HEK293T (cell line): Measurements from ENCODE around the gene GARIN5A.

Experiments used
- CTCF ChIA-PET: fragments of 350-600 bp; formaldehyde crosslinking; extraction: SDS; loops from one replicate; lab custom pipeline; 2021; ENCODE audit warnings: antibody characterized with exemption, inconsistent platforms; lab: Yijun Ruan, JAX
- POLR2A ChIA-PET: fragments of 350-600 bp; formaldehyde crosslinking; extraction: SDS; loops from one replicate; lab custom pipeline; 2020; ENCODE audit warnings: antibody characterized with exemption, inconsistent platforms; lab: Yijun Ruan, JAX
- DNase-seq: peaks from one replicate; pipeline ENCODE4 v3.0.0; 2012; ENCODE audit warnings: mixed read lengths; ENCODE audit errors: extremely low spot score
- ARNT ChIP-seq: fragments of 450-650 bp; IDR thresholded peaks from 2 replicates; pipeline ENCODE4 v1.6.1; 2017; ENCODE audit warnings: mild to moderate bottlenecking
- BHLHE40 ChIP-seq: fragments of 450-650 bp; IDR thresholded peaks from 2 replicates; pipeline ENCODE4 v1.6.1; 2016; ENCODE audit warnings: mild to moderate bottlenecking, moderate library complexity, borderline replicate concordance
- CTBP1 ChIP-seq: fragments of 450-650 bp; IDR thresholded peaks from 2 replicates; pipeline ENCODE4 v1.6.1; 2016; ENCODE audit warnings: borderline replicate concordance
- ELF4 ChIP-seq: fragments of 450-650 bp; IDR thresholded peaks from 2 replicates; pipeline ENCODE4 v1.6.1; 2017; ENCODE audit warnings: antibody characterized with exemption
- FOXA1 ChIP-seq: fragments of 450-650 bp; IDR thresholded peaks from 2 replicates; pipeline ENCODE4 v1.6.1; 2016; ENCODE audit warnings: mild to moderate bottlenecking
- FOXK2 ChIP-seq: fragments of 450-650 bp; IDR thresholded peaks from 2 replicates; pipeline ENCODE4 v1.6.1; 2016; ENCODE audit warnings: mild to moderate bottlenecking
- FOXM1 ChIP-seq: fragments of 450-650 bp; IDR thresholded peaks from 2 replicates; pipeline ENCODE4 v1.6.1; 2017; ENCODE audit warnings: mild to moderate bottlenecking, borderline replicate concordance
- HDGF ChIP-seq: fragments of 450-650 bp; IDR thresholded peaks from 2 replicates; pipeline ENCODE4 v1.6.1; 2017; ENCODE audit warnings: antibody characterized with exemption, borderline replicate concordance
- L3MBTL2 ChIP-seq: fragments of 450-650 bp; conservative IDR thresholded peaks from 2 replicates; pipeline ENCODE4 v1.6.1; 2016; ENCODE audit warnings: mild to moderate bottlenecking
- LEF1 ChIP-seq: fragments of 450-650 bp; IDR thresholded peaks from 2 replicates; pipeline ENCODE4 v1.6.1; 2017; ENCODE audit warnings: mild to moderate bottlenecking, borderline replicate concordance
- NFRKB ChIP-seq: fragments of 450-650 bp; IDR thresholded peaks from 2 replicates; pipeline ENCODE4 v1.6.1; 2016; ENCODE audit warnings: mild to moderate bottlenecking, moderate library complexity
- PKNOX1 ChIP-seq: fragments of 450-650 bp; IDR thresholded peaks from 2 replicates; pipeline ENCODE4 v1.6.1; 2016
- SP1 ChIP-seq: fragments of 450-650 bp; IDR thresholded peaks from 2 replicates; pipeline ENCODE4 v1.6.1; 2017
- SUZ12 ChIP-seq: fragments of 450-650 bp; IDR thresholded peaks from 2 replicates; pipeline ENCODE4 v1.6.1; 2016; ENCODE audit warnings: mild to moderate bottlenecking
- TARDBP ChIP-seq: fragments of 450-650 bp; IDR thresholded peaks from 2 replicates; pipeline ENCODE4 v1.6.1; 2016
- ZNF384 ChIP-seq: fragments of 450-650 bp; IDR thresholded peaks from 2 replicates; pipeline ENCODE4 v1.6.1; 2016

GARIN5A gene

GRCh38 chr19:50420808-50421207 is 55.8 kb downstream of the GARIN5A start:
- DNase-seq = no peak
- CTCF ChIA-PET = no interaction called here
- TF ChIP-seq TARDBP (no peak), SP1 (no peak), PKNOX1 (no peak), LEF1 (no peak), HDGF (no peak), L3MBTL2 (no peak), ELF4 (no peak), NFRKB (no peak), ARNT (no peak), FOXK2 (no peak), FOXM1 (no peak)
- POLR2A ChIA-PET = interaction anchor here (1.3 kb wide), 1 partner anchor 37 kb away, joined by 3 read pairs; the partner anchor contains the start of gene POLD1

- POLR2A ChIA-PET = interaction anchor here (1.3 kb wide), 1 partner anchor 36 kb away, joined by 3 read pairs; the partner anchor contains the start of gene POLD1
- no peak for DNase-seq
- CTCF ChIA-PET = no interaction called here
- TF ChIP-seq TARDBP = no peak
- TF ChIP-seq LEF1 = no peak
- no peak for TF ChIP-seq ELF4
- no peak for TF ChIP-seq BHLHE40
- no peak for TF ChIP-seq NFRKB
- no peak for TF ChIP-seq FOXA1
- no peak for TF ChIP-seq HDGF
- TF ChIP-seq SUZ12 = no peak
- TF ChIP-seq SP1 = no peak
- TF ChIP-seq CTBP1 = no peak
- TF ChIP-seq L3MBTL2 = no peak
- TF ChIP-seq FOXM1 = no peak
- no peak for TF ChIP-seq PKNOX1
- TF ChIP-seq ARNT = no peak
These were observed 56.5 kb downstream of the GARIN5A start for GRCh38 chr19:50420127-50420526.

GRCh38 chr19:50419580-50420035 is 57.0 kb downstream of the GARIN5A start:
- no peak for TF ChIP-seq ARNT
- TF ChIP-seq FOXM1 = no peak
- TF ChIP-seq FOXA1 = no peak
- TF ChIP-seq NFRKB = no peak
- no peak for TF ChIP-seq ELF4
- TF ChIP-seq HDGF = no peak
- no peak for TF ChIP-seq LEF1
- TF ChIP-seq SP1 = no peak
- TF ChIP-seq ZNF384 = no peak
- no peak for TF ChIP-seq PKNOX1
- no peak for TF ChIP-seq CTBP1
- no peak for TF ChIP-seq SUZ12
- no peak for TF ChIP-seq TARDBP
- TF ChIP-seq L3MBTL2 = no peak
- POLR2A ChIA-PET = no interaction called here
- no peak for DNase-seq
- CTCF ChIA-PET = no interaction called here

- ChIA-PET CTCF (no interaction called here), POLR2A (no interaction called here)
- no peak for DNase-seq
- TF ChIP-seq HDGF = no peak
- TF ChIP-seq ARNT = no peak
- TF ChIP-seq NFRKB = no peak
- TF ChIP-seq PKNOX1 = no peak
- TF ChIP-seq ELF4 = no peak
- TF ChIP-seq CTBP1 = no peak
- TF ChIP-seq ZNF384 = no peak
- no peak for TF ChIP-seq FOXM1
- TF ChIP-seq FOXA1 = no peak
- TF ChIP-seq L3MBTL2 = no peak
- TF ChIP-seq BHLHE40 = no peak
These were observed 57.5 kb downstream of the GARIN5A start for GRCh38 chr19:50419022-50419579.

- POLR2A ChIA-PET = interaction anchor here (0.7 kb wide), 1 partner anchor 11 kb away, joined by 3 read pairs; no protein-coding TSS in a partner anchor
- CTCF ChIA-PET = no interaction called here
- no peak for DNase-seq
- TF ChIP-seq LEF1 = no peak
- TF ChIP-seq SUZ12 = no peak
- no peak for TF ChIP-seq BHLHE40
- no peak for TF ChIP-seq ARNT
- no peak for TF ChIP-seq CTBP1
- no peak for TF ChIP-seq L3MBTL2
- TF ChIP-seq ELF4 = no peak
- no peak for TF ChIP-seq TARDBP
- no peak for TF ChIP-seq PKNOX1
- no peak for TF ChIP-seq HDGF
- no peak for TF ChIP-seq FOXA1
- TF ChIP-seq NFRKB = no peak
- no peak for TF ChIP-seq ZNF384
- TF ChIP-seq FOXM1 = no peak
These were observed 58.2 kb downstream of the GARIN5A start, which contains the start of gene SPIB for GRCh38 chr19:50418176-50419021. Gene SPIB, plus strand, starts transcription at chr19:50418938. Its CDS starts 25 bp downstream, at chr19:50418963.
